GM12878 (cell line): ENCODE results near the gene LTB4R2.

Experiments
- CEBPB ChIP-seq, 2 experiments: fragments of 150-350 bp in 1 of 2; IDR thresholded peaks; 2 replicates each; pipeline ENCODE4 v1.6.1; 2012 to 2014; ENCODE audit warnings: low read depth in 2 of 2, low read length in 2 of 2, borderline replicate concordance in 1 of 2, inconsistent platforms in 1 of 2
- ESRRA ChIP-seq: IDR thresholded peaks from 2 replicates; pipeline ENCODE4 v1.6.1; 2012; ENCODE audit warnings: mild to moderate bottlenecking, low read length, improper control_type of control experiment
- EZH2 ChIP-seq: IDR thresholded peaks from 2 replicates; pipeline ENCODE4 v1.6.1; 2012; ENCODE audit warnings: low read depth, mild to moderate bottlenecking, control low read depth, inconsistent platforms, low read length, borderline replicate concordance; ENCODE audit not compliant: control insufficient read depth
- NFIC ChIP-seq: IDR thresholded peaks from 2 replicates; pipeline ENCODE4 v1.6.1; 2012; ENCODE audit warnings: low read depth, mild to moderate bottlenecking, inconsistent platforms, low read length, moderate library complexity
- POLR2A ChIP-seq: IDR thresholded peaks from 2 replicates; pipeline ENCODE4 v1.6.1; 2011; ENCODE audit warnings: low read depth, mild to moderate bottlenecking, low read length
- USF1 ChIP-seq: IDR thresholded peaks from 2 replicates; pipeline ENCODE4 v1.6.1; 2011; ENCODE audit warnings: borderline replicate concordance, low read depth, mild to moderate bottlenecking, moderate library complexity, mixed read lengths, low read length; ENCODE audit not compliant: insufficient read depth; ENCODE audit errors: extremely low read length
- ZNF687 ChIP-seq: fragments of 450-650 bp; IDR thresholded peaks from 2 replicates; pipeline ENCODE4 v1.6.1; 2017; ENCODE audit warnings: mild to moderate bottlenecking, moderate library complexity

- no peak for TF ChIP-seq ESRRA
- TF ChIP-seq USF1, result no peak
- TF ChIP-seq CEBPB (IDR thresholded peaks at IDR 0.05; ENCODE audit: borderline replicate concordance in 1 of 2, low read depth in 2 of 2, low read length in 2 of 2), result no peak
- no peak for TF ChIP-seq POLR2A
- TF ChIP-seq NFIC, result no peak
- no peak for TF ChIP-seq ZNF687
- TF ChIP-seq EZH2, result no peak
These were observed 19.2 kb upstream of the LTB4R2 start for GRCh38 chr14:24290746-24291145.
